NT2/D1 (cell line): ENCODE results near the gene ALDH9A1.
"Not testable (repeated sequence)": the region's sequence is repeated elsewhere in the genome, so short reads cannot be mapped to it uniquely, and the experiment has no call there.

Experiments
- DNase-seq: peaks from one replicate; pipeline ENCODE4 v3.0.0-alpha.2; 2011; ENCODE audit warnings: low read depth, low spot score
- H3K27me3 ChIP-seq: 2 replicates; pipeline ENCODE4 v1.6.0; 2011; ENCODE audit warnings: mild to moderate bottlenecking; ENCODE audit not compliant: insufficient read length, insufficient read depth
- H3K36me3 ChIP-seq: 2 replicates; pipeline ENCODE4 v1.6.1; 2011; ENCODE audit warnings: mild to moderate bottlenecking, low read length, mixed read lengths; ENCODE audit not compliant: insufficient read depth, insufficient read length
- H3K4me1 ChIP-seq: 2 replicates; pipeline ENCODE4 v1.5.1; 2011; ENCODE audit not compliant: insufficient read depth, insufficient read length
- H3K4me3 ChIP-seq: 2 replicates; pipeline ENCODE4 v1.5.1; 2011; ENCODE audit warnings: low read depth; ENCODE audit not compliant: insufficient read length
- H3K9ac ChIP-seq: 2 replicates; pipeline ENCODE4 v1.6.0; 2011; ENCODE audit warnings: low read depth; ENCODE audit not compliant: insufficient read length
- H3K9me3 ChIP-seq: 2 replicates; pipeline ENCODE4 v1.5.1; 2011; ENCODE audit warnings: mild to moderate bottlenecking, low read length; ENCODE audit not compliant: insufficient read depth
- SUZ12 ChIP-seq: IDR thresholded peaks from 2 replicates; pipeline ENCODE4 v1.6.1; 2011; ENCODE audit not compliant: insufficient read length, insufficient read depth; ENCODE audit errors: extremely low read depth
- YY1 ChIP-seq: IDR thresholded peaks from 2 replicates; pipeline ENCODE4 v1.6.1; 2011; ENCODE audit not compliant: insufficient read length, insufficient read depth
- ZNF274 ChIP-seq: IDR thresholded peaks from 2 replicates; pipeline ENCODE4 v1.6.1; 2011; ENCODE audit warnings: mild to moderate bottlenecking, low read depth, low read length

ALDH9A1 gene

GRCh38 chr1:165674599-165674998 lies 23.8 kb downstream of the ALDH9A1 start:
- TF ChIP-seq SUZ12 = no peak
- no peak for TF ChIP-seq YY1
- TF ChIP-seq ZNF274 = no peak
- no peaks in the 10 kb centered on the region for H3K9me3 ChIP-seq
- no peaks in the 10 kb centered on the region for H3K4me1 ChIP-seq
- no peaks in the 10 kb centered on the region for H3K27me3 ChIP-seq
- no peak overlapping the region for H3K9ac ChIP-seq
- no peak for DNase-seq
- no peak overlapping the region for H3K4me3 ChIP-seq
- H3K36me3 ChIP-seq = peaks cover 74% of the 10 kb centered on the region

DNA sequence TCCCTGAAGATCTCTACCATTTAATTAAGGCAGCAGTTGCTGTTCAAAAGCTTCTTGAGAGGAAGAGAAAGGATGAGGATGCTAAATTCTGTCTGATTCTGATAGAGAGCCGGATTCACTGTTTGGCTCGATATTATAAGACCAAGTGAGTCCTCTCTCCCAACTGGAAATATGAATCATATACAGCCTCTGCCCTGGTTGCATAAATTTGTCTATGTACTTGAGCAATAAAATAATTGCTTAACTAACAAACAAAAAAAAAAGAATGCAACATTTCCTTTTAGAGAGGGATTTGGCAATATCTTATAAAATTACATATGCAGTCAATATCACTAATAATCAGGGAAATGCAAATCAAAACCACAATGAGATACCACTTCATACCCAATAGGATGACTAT lies 26.8 kb downstream of the ALDH9A1 start:
- peaks cover 76% of the 10 kb centered on the region for H3K36me3 ChIP-seq

DNA sequence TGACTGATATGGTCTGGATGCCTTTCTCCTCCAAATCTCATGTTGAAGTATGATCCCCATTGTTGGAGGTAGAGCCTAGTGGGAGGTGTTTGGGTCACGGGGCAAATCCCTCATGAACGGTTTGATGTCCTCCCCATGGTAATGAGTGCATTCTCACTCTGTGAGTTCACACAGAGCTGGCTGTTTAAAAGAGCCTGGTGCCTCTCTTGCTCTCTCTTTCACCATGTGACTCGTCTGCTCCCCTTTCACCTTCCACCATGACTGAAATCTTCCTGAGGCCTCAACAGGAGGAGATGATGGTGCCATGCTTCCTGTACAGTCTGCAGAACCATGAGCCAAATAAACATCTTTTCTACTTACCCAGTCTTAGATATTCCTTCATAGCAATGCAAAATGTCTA lies 30.2 kb downstream of the ALDH9A1 start:
- DNase-seq = no peak
- Histone ChIP-seq H3K27me3 (no peaks in the 10 kb centered on the region), H3K4me3 (no peak overlapping the region), H3K9me3 (no peaks in the 10 kb centered on the region), H3K9ac (no peak overlapping the region), H3K36me3 (peaks cover 84% of the 10 kb centered on the region), H3K4me1 (no peaks in the 10 kb centered on the region)
- TF ChIP-seq YY1 (no peak), ZNF274 (no peak), SUZ12 (no peak)

More for the DNA sequence above, 26.8 kb downstream of the ALDH9A1 start:
- Histone ChIP-seq H3K27me3 (no peaks in the 10 kb centered on the region), H3K9me3 (no peaks in the 10 kb centered on the region), H3K4me1 (no peaks in the 10 kb centered on the region), H3K9ac (no peak overlapping the region), H3K4me3 (no peak overlapping the region)
- no peak for DNase-seq
- TF ChIP-seq ZNF274 (no peak), SUZ12 (no peak), YY1 (no peak)

GRCh38 chr1:165666152-165666825 lies 32.1 kb downstream of the ALDH9A1 start:
- H3K4me1 ChIP-seq = no peaks in the 10 kb centered on the region
- H3K9me3 ChIP-seq = no peaks in the 10 kb centered on the region
- H3K36me3 ChIP-seq = peaks cover 93% of the 10 kb centered on the region
- no peak overlapping the region for H3K9ac ChIP-seq
- DNase-seq = no peak
- no peak overlapping the region for H3K4me3 ChIP-seq
- TF ChIP-seq ZNF274 (no peak), YY1 (no peak), SUZ12 (no peak)
- no peaks in the 10 kb centered on the region for H3K27me3 ChIP-seq

GRCh38 chr1:165662186-165662585 lies 36.2 kb downstream of the ALDH9A1 start:
- no peaks in the 10 kb centered on the region for H3K9me3 ChIP-seq
- H3K36me3 ChIP-seq = peaks cover 78% of the 10 kb centered on the region
- no peak overlapping the region for H3K4me3 ChIP-seq
- no peak overlapping the region for H3K9ac ChIP-seq
- H3K4me1 ChIP-seq = no peaks in the 10 kb centered on the region
- TF ChIP-seq SUZ12 (no peak), YY1 (no peak), ZNF274 (no peak)
- no peak for DNase-seq
- no peaks in the 10 kb centered on the region for H3K27me3 ChIP-seq

- DNase-seq = no peak
- Histone ChIP-seq H3K9ac (no peak overlapping the region), H3K4me3 (no peak overlapping the region), H3K9me3 (no peaks in the 10 kb centered on the region), H3K27me3 (no peaks in the 10 kb centered on the region), H3K4me1 (no peaks in the 10 kb centered on the region), H3K36me3 (peaks cover 76% of the 10 kb centered on the region)
- TF ChIP-seq SUZ12 (no peak), ZNF274 (no peak), YY1 (no peak)
These were observed 36.7 kb downstream of the ALDH9A1 start for GRCh38 chr1:165661703-165662102.

DNA sequence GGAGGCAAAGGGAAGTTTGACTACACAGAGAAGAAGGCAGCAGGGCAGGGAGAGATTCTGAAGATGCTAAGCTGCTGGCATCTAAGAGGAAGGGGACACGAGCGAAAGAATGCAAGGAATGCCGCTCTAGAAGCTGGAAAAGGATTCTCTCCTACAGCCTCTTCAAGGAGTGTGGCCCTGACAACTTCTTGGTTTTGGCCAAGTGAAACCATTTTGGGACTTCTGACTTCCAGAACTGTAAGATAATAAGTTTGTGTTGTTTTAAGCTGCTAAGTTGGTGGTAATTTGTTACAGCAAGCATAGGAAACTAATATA lies 38.8 kb downstream of the ALDH9A1 start:
- TF ChIP-seq SUZ12 (no peak), YY1 (no peak), ZNF274 (no peak)
- peaks cover 74% of the 10 kb centered on the region for H3K36me3 ChIP-seq
- peak; percentile 40 for DNase-seq
- H3K9ac ChIP-seq = no peak overlapping the region
- no peaks in the 10 kb centered on the region for H3K27me3 ChIP-seq
- no peaks in the 10 kb centered on the region for H3K9me3 ChIP-seq
- no peaks in the 10 kb centered on the region for H3K4me1 ChIP-seq
- H3K4me3 ChIP-seq = no peak overlapping the region

DNA sequence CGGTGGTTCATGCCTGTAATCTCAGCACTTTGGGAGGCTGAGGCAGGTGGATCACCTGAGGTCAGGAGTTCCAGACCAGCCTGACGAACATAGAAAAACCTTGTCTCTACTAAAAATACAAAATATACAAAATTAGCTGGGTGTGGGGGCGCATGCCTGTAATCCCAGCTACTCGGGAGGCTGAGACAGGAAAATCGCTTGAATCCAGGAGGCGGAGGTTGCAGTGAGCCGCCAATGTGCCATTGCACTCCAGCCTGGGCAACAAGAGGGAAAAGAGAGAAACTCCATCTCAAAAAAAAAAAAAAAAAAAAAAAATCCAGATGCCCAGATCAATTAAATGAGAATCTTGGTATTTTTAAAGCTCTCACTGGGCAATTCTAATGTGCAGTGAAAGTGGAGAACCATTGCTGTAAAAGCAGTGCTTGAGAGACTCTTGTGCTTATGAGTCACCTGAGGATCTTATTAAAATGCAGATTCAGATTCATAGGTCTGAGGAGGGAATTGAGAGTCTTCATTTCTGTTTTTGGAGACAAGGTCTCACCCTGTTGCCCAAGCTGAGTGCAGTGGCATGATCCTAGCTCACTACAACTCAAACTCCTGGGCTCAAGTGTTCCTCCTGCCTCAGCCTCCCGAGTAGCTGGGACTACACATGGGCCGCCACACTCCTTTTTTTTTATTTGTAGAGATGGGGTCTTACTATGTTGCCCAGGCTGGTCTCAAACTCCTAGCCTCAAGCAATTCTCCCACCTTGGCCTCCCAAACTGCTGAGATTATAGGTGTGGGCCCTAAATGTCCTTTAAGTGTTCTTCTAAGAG lies 39.4 kb downstream of the ALDH9A1 start:
- not testable (repeated sequence) for H3K4me1 ChIP-seq, H3K9me3 ChIP-seq, H3K27me3 ChIP-seq, H3K4me3 ChIP-seq, H3K9ac ChIP-seq, DNase-seq
- H3K36me3 ChIP-seq = peaks cover 74% of the 10 kb centered on the region
